Aorta (tissue), 5 donors: Measurements from ENCODE around the gene TPBGL. TPM values are rescaled to one million over a fixed set of nuclear protein-coding genes. Genes with fewer than 3 reads are reported as not detected.

Experiments
- ATAC-seq: fragments of 200-7000 bp; cut with Tn5 transposase; one replicate; pipeline ENCODE4 v1.9.1; 2022; ENCODE audit warnings: moderate library complexity; ENCODE audit not compliant: low FRiP score
- DNase-seq, 2 donors: peaks; one replicate each; pipeline ENCODE4 v3.0.0-alpha.2; 2020
- H3K27ac ChIP-seq, 2 donors: one replicate each; pipeline ENCODE4 v1.5.1; 2013; ENCODE audit warnings: low read length in 2 of 2, mild to moderate bottlenecking in 2 of 2, moderate library complexity in 2 of 2, control low read depth in 1 of 2, inconsistent platforms in 1 of 2, low read depth in 1 of 2
- H3K27me3 ChIP-seq, 2 donors: one replicate each; pipeline ENCODE4 v1.6.1; 2013; ENCODE audit warnings: control low read depth in 1 of 2, low read length in 1 of 2, mild to moderate bottlenecking in 1 of 2, moderate library complexity in 1 of 2; ENCODE audit not compliant: insufficient read depth in 2 of 2, control insufficient read depth in 1 of 2
- H3K36me3 ChIP-seq, 2 donors: one replicate each; pipeline ENCODE4 v1.6.1; 2013; ENCODE audit warnings: control low read depth in 1 of 2, low read length in 1 of 2, mild to moderate bottlenecking in 1 of 2; ENCODE audit not compliant: insufficient read depth in 2 of 2, control insufficient read depth in 1 of 2
- H3K4me1 ChIP-seq, 2 donors: one replicate each; pipeline ENCODE4 v1.6.1; 2013; ENCODE audit warnings: low read length in 2 of 2, control low read depth in 1 of 2, mild to moderate bottlenecking in 1 of 2, moderate library complexity in 1 of 2; ENCODE audit not compliant: insufficient read depth in 2 of 2, control insufficient read depth in 1 of 2
- H3K4me3 ChIP-seq, 2 donors: one replicate each; pipeline ENCODE4 v1.5.1; 2013; ENCODE audit warnings: low read length in 2 of 2, control low read depth in 1 of 2, mild to moderate bottlenecking in 1 of 2
- H3K9me3 ChIP-seq: one replicate; pipeline ENCODE4 v1.6.1; 2013; ENCODE audit warnings: mild to moderate bottlenecking, low read length; ENCODE audit not compliant: control insufficient read depth
- WGBS, 2 donors: extraction: QIAGEN DNeasy Blood & Tissue Kit; methylation state at CpG; one replicate each; pipeline ENCODE4 v1.1.7; 2013; 5-methylcytosine and 5-hydroxymethylcytosine counted together
- intact Hi-C, 2 donors: fragments of 100-400 bp; cut with DNase I; formaldehyde crosslinking; loops; one replicate each; pipeline versions ENCODE4 v1.14.2 to v1.15.0; 2022
- polyA plus RNA-seq, 2 donors: library from polyadenylated mRNA; stranded (reverse); fragments of 200-250 nt; gene quantifications; one replicate each; pipeline ENCODE4 v1.2.3, GENCODE V29; 2013
- total RNA-seq, 2 donors: library from RNA; stranded (reverse); fragmentation: NEBNext Ultra II Directional; extraction: Animal tissue kit (Norgen Biotek cat#: 25700); gene quantifications; one replicate each; pipeline ENCODE4 v1.2.1, GENCODE V29; 2021
- donor health status: healthy with polysubstance abuse.
- donor health status: Bipolar disorder and iron deficiency.
- donor health status: DM: no; HTN: no; CAD: no.
- donor health status: DM: no; HTN: no; CAD: no.
- donor health status: DM: yes; HTN: yes; CAD: no.

TPBGL gene
- total and polyA plus RNA-seq, 4 donors, result 0.30 to 0.36 TPM; not detected in 2

DNA sequence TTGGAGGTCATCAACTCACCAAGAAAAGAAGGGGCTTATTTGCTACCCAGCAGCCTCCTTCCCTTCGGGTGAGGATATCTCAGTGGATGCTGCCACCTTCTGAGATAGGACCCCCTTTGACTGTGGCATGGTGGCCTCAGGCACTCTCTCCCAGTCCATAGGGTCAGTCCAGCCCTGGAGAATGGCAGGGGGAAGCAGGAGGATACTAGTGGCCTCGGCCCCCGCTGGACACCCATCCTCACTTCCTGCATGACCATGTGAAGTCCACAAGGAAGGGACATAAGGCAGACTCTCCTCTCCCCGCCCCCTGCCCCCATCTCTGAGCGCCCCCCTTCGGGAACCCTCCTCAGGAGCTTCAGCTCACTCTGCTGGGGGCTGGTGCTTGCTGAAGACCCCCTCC is 24.4 kb downstream of the TPBGL start:
- intact Hi-C loops, result no loop called here
- Histone ChIP-seq H3K27me3 (no peaks in the 10 kb centered on the region), H3K4me1 (no peaks in the 10 kb centered on the region), H3K27ac (no peak overlapping the region), H3K9me3 (no peaks in the 10 kb centered on the region), H3K4me3 (no peak overlapping the region), H3K36me3 (no peaks in the 10 kb centered on the region)
- ATAC-seq (no peak), DNase-seq (peak in 1 of 2 donors; percentile 45)
- 91 to 92% methylated on average over 5 to 6 of the region's 6 CpGs for WGBS, 2 donors

- H3K36me3 ChIP-seq, result no peaks in the 10 kb centered on the region
- H3K4me1 ChIP-seq, result no peaks in the 10 kb centered on the region
- 80 to 83% methylated on average over 17 of the region's 17 CpGs for whole genome bisulfite sequencing, 2 donors
- no peak overlapping the region for H3K27ac ChIP-seq
- intact Hi-C loops, result no loop called here
- ATAC-seq (no peak), DNase-seq (peak in 1 of 2 donors; percentile 69)
- H3K9me3 ChIP-seq, result no peaks in the 10 kb centered on the region
- H3K4me3 ChIP-seq, result no peak overlapping the region
- no peaks in the 10 kb centered on the region for H3K27me3 ChIP-seq
Measured at GRCh38 chr11:75265851-75266531, 25.4 kb downstream of the TPBGL start.

DNA sequence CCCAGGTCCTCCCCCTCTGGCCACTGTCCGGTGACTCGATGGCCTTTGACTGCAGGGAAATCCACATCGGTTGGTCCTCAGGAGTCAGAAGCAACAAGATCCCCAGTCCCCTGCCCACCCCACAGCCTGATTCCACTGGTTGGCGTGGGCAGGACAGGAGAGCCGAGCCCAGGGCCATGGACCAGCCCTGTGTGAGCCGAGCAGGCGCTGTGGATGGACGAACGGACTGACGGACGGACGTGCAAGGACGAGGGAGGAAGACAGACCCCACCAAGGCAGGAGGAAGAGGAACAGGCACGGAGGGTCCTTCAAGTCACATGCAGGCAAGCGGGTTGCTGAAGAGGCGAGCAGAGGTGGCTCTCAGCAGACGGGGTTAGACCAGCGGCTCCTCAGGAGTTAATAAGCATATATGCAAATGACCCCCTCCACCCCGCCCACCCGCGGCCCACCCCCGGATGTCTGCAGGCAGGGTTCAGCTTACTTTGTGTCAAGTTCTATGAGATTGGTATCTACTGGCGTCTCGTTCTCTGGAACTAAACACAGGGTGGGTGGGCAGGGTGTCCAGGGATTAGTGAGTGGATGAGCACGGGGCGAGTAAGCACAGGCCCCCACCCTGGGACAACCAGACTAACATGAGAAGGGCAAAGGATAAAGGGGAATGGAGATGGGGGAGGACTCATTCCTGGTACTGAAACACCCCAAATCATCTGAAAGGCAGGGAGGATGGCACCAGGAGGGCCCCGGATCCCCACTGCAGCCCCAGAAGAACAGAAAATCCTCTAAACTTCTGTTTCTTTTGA is 26.8 kb downstream of the TPBGL start:
- 71 to 73% methylated on average over 27 of the region's 27 CpGs for WGBS, 2 donors

DNA sequence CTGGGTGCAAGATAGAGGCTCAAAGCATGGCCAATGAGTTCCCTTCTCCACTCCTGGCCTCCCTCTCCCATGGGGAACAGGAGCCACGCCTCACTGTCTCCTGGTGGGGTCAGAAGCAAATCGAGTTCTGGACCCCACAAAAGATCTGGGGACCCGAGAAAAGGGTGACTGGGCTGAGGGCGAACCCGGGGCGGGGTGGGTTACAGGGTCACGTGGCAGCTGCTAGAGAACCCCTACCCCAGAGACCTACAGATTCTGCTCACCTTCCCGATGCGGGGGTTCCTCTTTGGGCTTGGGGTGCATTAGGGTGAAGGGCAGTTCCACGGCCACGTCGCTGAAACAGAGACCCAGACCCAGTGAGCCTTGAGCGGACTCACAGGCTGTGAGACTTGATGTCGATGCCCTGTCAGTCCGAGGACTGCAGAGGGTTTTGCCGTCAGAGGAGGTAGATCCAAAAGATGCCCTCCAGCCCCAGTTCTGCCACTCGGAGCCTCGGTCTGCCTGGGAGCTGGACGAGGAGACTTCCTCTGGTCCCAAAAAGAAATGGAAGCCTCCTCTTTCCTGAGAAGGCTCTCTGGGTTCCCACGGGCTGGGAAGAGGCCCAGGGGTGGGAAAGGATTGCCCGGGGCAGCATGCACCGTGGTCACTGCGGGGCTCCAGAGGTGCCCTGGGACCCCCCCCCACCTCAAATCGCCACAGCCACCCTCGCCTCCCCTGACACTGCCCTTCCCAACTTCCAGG is 28.2 kb downstream of the TPBGL start:
- intact Hi-C loops, result no loop called here
- peak; percentile 44 to 57 for DNase-seq
- 90 to 91% methylated on average over 25 of the region's 25 CpGs for WGBS, 2 donors
- no peaks in the 10 kb centered on the region for H3K4me1 ChIP-seq
- H3K4me3 ChIP-seq, result no peak overlapping the region
- no peaks in the 10 kb centered on the region for H3K27me3 ChIP-seq
- no peaks in the 10 kb centered on the region for H3K9me3 ChIP-seq
- ATAC-seq, result no peak
- no peaks in the 10 kb centered on the region for H3K36me3 ChIP-seq
- no peak overlapping the region for H3K27ac ChIP-seq

More for the DNA sequence above, 26.8 kb downstream of the TPBGL start:
- Histone ChIP-seq H3K27ac (no peak overlapping the region), H3K9me3 (no peaks in the 10 kb centered on the region), H3K36me3 (no peaks in the 10 kb centered on the region), H3K4me3 (no peak overlapping the region), H3K27me3 (no peaks in the 10 kb centered on the region), H3K4me1 (no peaks in the 10 kb centered on the region)
- intact Hi-C loops, result no loop called here
- ATAC-seq, result no peak
- peak; percentile 13 to 65 for DNase-seq

DNA sequence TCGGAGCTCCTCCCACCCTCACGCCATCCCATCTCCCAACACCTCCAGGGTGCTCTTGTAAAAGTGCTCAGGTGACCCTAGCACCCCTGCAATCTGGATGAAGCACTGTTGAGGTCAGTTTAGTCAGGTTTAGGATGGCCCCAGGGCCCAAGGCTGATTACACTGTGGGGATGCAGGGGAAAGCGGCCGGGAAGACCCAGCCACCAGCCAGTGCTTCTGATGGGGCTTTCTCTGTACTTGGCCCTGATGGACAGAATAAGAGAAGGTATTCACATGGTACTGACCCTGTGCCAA is 28.7 kb downstream of the TPBGL start:
- Histone ChIP-seq H3K36me3 (no peaks in the 10 kb centered on the region), H3K4me3 (no peak overlapping the region), H3K4me1 (no peaks in the 10 kb centered on the region), H3K27me3 (no peaks in the 10 kb centered on the region), H3K27ac (no peak overlapping the region), H3K9me3 (no peaks in the 10 kb centered on the region)
- DNase-seq (no peak), ATAC-seq (no peak)
- intact Hi-C loops, result no loop called here
- WGBS, 2 donors, result 93 to 97% methylated on average over 4 of the region's 4 CpGs

DNA sequence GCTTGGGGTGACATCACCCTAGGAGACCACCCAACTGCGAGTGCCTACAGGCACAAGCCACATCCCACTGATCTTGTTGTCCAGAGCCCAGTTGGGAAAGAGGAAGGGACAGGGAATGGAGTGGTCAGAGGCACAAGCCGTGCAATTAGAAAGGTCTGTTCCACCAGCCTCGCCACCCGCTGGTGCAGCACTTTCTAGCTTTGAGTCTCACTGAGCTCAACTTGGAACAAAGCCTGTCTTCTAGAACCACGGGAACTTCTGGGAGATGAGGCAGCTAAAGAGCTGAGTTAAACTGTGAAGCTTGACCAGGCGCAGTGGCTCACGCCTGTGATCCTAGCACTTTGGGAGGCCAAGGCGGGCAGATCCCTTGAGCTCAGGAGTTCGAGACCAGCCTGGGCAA is 29.3 kb downstream of the TPBGL start:
- H3K27ac ChIP-seq, result no peak overlapping the region
- no peaks in the 10 kb centered on the region for H3K4me1 ChIP-seq
- no peak for ATAC-seq
- no peaks in the 10 kb centered on the region for H3K36me3 ChIP-seq
- no peak overlapping the region for H3K4me3 ChIP-seq
- 85 to 86% methylated on average over 9 of the region's 9 CpGs for WGBS, 2 donors
- no peaks in the 10 kb centered on the region for H3K9me3 ChIP-seq
- intact Hi-C loops, result loop anchor here in 1 of 2 donors (10.0 kb wide), 1 partner anchor 265 kb away; no protein-coding TSS in a partner anchor
- no peaks in the 10 kb centered on the region for H3K27me3 ChIP-seq
- DNase-seq, result peak; percentile 17 to 19

GRCh38 chr11:75270896-75271418 is 30.4 kb downstream of the TPBGL start:
- Histone ChIP-seq H3K4me3 (no peak overlapping the region), H3K9me3 (no peaks in the 10 kb centered on the region), H3K27ac (no peak overlapping the region), H3K4me1 (no peaks in the 10 kb centered on the region), H3K27me3 (no peaks in the 10 kb centered on the region), H3K36me3 (no peaks in the 10 kb centered on the region)
- ATAC-seq, result no peak
- 33 to 48% methylated on average over 3 of the region's 3 CpGs for WGBS, 2 donors
- intact Hi-C loops, result loop anchor here in 1 of 2 donors (10.0 kb wide), 1 partner anchor 264 kb away; no protein-coding TSS in a partner anchor
- DNase-seq, result peak in 1 of 2 donors; percentile 3

GRCh38 chr11:75271730-75272129 is 31.2 kb downstream of the TPBGL start:
- 56% methylated on average over 6 of the region's 6 CpGs for WGBS, 2 donors
- no peaks in the 10 kb centered on the region for H3K4me1 ChIP-seq
- DNase-seq (peak in 1 of 2 donors; percentile 30), ATAC-seq (no peak)
- H3K27ac ChIP-seq, result no peak overlapping the region
- H3K36me3 ChIP-seq, result no peaks in the 10 kb centered on the region
- intact Hi-C loops, result loop anchor here in 1 of 2 donors (10.0 kb wide), 1 partner anchor 263 kb away; no protein-coding TSS in a partner anchor
- no peaks in the 10 kb centered on the region for H3K27me3 ChIP-seq
- no peaks in the 10 kb centered on the region for H3K9me3 ChIP-seq
- H3K4me3 ChIP-seq, result no peak overlapping the region
